SU-DHL-6 (cell line): ENCODE results near the gene PLCB2.

ENCODE experiments used
- H2AFZ ChIP-seq: fragments of 200-600 bp; sonication (generic); 2 replicates; pipeline ENCODE4 v1.6.1; 2014; ENCODE audit warnings: low read depth, mild to moderate bottlenecking, moderate library complexity, mixed read lengths, antibody characterized with exemption, low read length; ENCODE audit not compliant: severe bottlenecking
- H3F3A ChIP-seq: fragments of 200-600 bp; shearing (Covaris generic); 2 replicates; pipeline ENCODE4 v1.6.0; 2016; ENCODE audit warnings: antibody characterized with exemption, mild to moderate bottlenecking; ENCODE audit not compliant: insufficient read depth
- H3K27ac ChIP-seq: fragments of 200-600 bp; sonication (generic); 2 replicates; pipeline ENCODE4 v1.5.1; 2016; ENCODE audit warnings: low read depth, mild to moderate bottlenecking, low read length, moderate library complexity, mixed read lengths
- H3K27me3 ChIP-seq: fragments of 200-600 bp; sonication (generic), shearing (Covaris generic); 2 replicates; pipeline ENCODE4 v1.6.0; 2014; ENCODE audit warnings: mild to moderate bottlenecking, low read length
- H3K36me3 ChIP-seq: fragments of 200-600 bp; sonication (generic); 2 replicates; pipeline ENCODE4 v1.6.1; 2014; ENCODE audit warnings: mild to moderate bottlenecking, low read length, mixed read lengths
- H3K4me2 ChIP-seq: fragments of 300-600, 200-600 bp; shearing (Covaris generic), sonication (generic); 2 replicates; pipeline ENCODE4 v1.6.0; 2014; ENCODE audit warnings: low read length, low read depth, mild to moderate bottlenecking; ENCODE audit not compliant: poor library complexity, severe bottlenecking
- H3K4me3 ChIP-seq: fragments of 200-600 bp; sonication (generic); 2 replicates; pipeline ENCODE4 v1.5.1; 2014; ENCODE audit warnings: antibody characterized with exemption, low read length, mild to moderate bottlenecking, mixed read lengths; ENCODE audit not compliant: insufficient read depth, poor library complexity, severe bottlenecking
- H3K79me2 ChIP-seq: fragments of 200-600 bp; sonication (generic); 2 replicates; pipeline ENCODE4 v1.6.1; 2014; ENCODE audit warnings: mild to moderate bottlenecking, low read length, moderate library complexity; ENCODE audit not compliant: insufficient read depth
- H3K9ac ChIP-seq: fragments of 200-600 bp; sonication (generic); 2 replicates; pipeline ENCODE4 v1.7.0; 2014; ENCODE audit warnings: mild to moderate bottlenecking, low read length
- H3K9me2 ChIP-seq: fragments of 200-600 bp; sonication (generic); replicated peaks from 2 replicates; pipeline ENCODE4 v1.6.1; 2014; ENCODE audit warnings: low read length; ENCODE audit not compliant: insufficient read depth
- H3K9me3 ChIP-seq: fragments of 200-600 bp; sonication (generic); 2 replicates; pipeline ENCODE4 v1.6.1; 2014; ENCODE audit warnings: low read length, mixed read lengths; ENCODE audit not compliant: insufficient read depth
- H4K20me1 ChIP-seq: fragments of 200-600 bp; sonication (generic); 2 replicates; pipeline ENCODE4 v1.6.1; 2014; ENCODE audit warnings: low read depth, mild to moderate bottlenecking, antibody characterized with exemption, low read length, moderate library complexity, mixed read lengths
- CTCF ChIP-seq: fragments of 200-600 bp; sonication (generic); IDR thresholded peaks from one replicate; pipeline ENCODE4 v1.5.1; 2017; ENCODE audit warnings: antibody characterized with exemption, mild to moderate bottlenecking, low read length, moderate library complexity; ENCODE audit not compliant: insufficient read depth, poor library complexity, severe bottlenecking
- EZH2phosphoT487 ChIP-seq: fragments of 200-600 bp; sonication (generic), shearing (Covaris generic); conservative IDR thresholded peaks from 2 replicates; pipeline ENCODE4 v1.6.1; 2018; ENCODE audit warnings: mild to moderate bottlenecking, antibody characterized with exemption, low read length, moderate library complexity, mixed read lengths

PLCB2 gene

GRCh38 chr15:40255033-40255432 lies 52.7 kb downstream of the PLCB2 start:
- TF ChIP-seq EZH2phosphoT487: no peak
- no peak for TF ChIP-seq CTCF
- H3K36me3 ChIP-seq: no peaks in the 10 kb centered on the region
- H2AFZ ChIP-seq: no peak overlapping the region
- H3K9me3 ChIP-seq: no peaks in the 10 kb centered on the region
- H3K4me3 ChIP-seq: no peak overlapping the region
- no peak overlapping the region for H3K9ac ChIP-seq
- no peaks in the 10 kb centered on the region for H3K79me2 ChIP-seq
- H3F3A ChIP-seq: no peaks in the 10 kb centered on the region
- no peak overlapping the region for H3K27ac ChIP-seq
- H4K20me1 ChIP-seq: no peaks in the 10 kb centered on the region
- H3K4me2 ChIP-seq: no peak overlapping the region
- H3K27me3 ChIP-seq: no peaks in the 10 kb centered on the region
- no peaks in the 10 kb centered on the region for H3K9me2 ChIP-seq

DNA sequence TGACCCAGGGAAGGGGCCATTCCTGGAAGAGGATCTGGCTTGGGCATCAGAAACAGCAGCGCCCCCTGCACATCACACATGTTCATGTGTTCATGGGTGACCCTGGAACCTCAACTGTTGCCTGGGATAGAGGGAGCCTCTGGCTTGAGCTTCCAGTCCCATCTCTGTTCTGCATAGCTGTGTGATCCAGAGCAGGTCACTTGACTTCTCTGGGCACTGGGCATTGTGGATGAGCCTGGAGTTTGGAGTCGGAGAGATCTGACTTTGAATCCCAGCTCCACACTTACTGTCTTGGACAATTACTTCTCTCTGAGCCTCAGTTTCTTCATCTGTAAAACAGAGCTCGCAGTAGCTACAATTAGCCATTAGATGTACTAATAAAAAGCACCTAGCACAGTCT lies 53.3 kb downstream of the PLCB2 start:
- no peaks in the 10 kb centered on the region for H3K36me3 ChIP-seq
- no peaks in the 10 kb centered on the region for H3K79me2 ChIP-seq
- TF ChIP-seq CTCF (no peak), EZH2phosphoT487 (no peak)
- H3K9me2 ChIP-seq: no peaks in the 10 kb centered on the region
- H3K9ac ChIP-seq: no peak overlapping the region
- H3K27ac ChIP-seq: no peak overlapping the region
- no peak overlapping the region for H3K4me3 ChIP-seq
- H2AFZ ChIP-seq: no peak overlapping the region
- no peaks in the 10 kb centered on the region for H3K27me3 ChIP-seq
- H3K9me3 ChIP-seq: no peaks in the 10 kb centered on the region
- no peak overlapping the region for H3K4me2 ChIP-seq
- H3F3A ChIP-seq: no peaks in the 10 kb centered on the region
- no peaks in the 10 kb centered on the region for H4K20me1 ChIP-seq

- Histone ChIP-seq H3K9me2 (no peaks in the 10 kb centered on the region), H3K9me3 (no peaks in the 10 kb centered on the region), H3K4me3 (no peak overlapping the region), H3K27ac (no peak overlapping the region), H3K27me3 (no peaks in the 10 kb centered on the region), H3K4me2 (peak overlapping the region; percentile 17), H2AFZ (no peak overlapping the region), H3K79me2 (no peaks in the 10 kb centered on the region), H4K20me1 (no peaks in the 10 kb centered on the region), H3F3A (no peaks in the 10 kb centered on the region), H3K9ac (no peak overlapping the region), H3K36me3 (no peaks in the 10 kb centered on the region)
- TF ChIP-seq EZH2phosphoT487 (no peak), CTCF (no peak)
Measured at GRCh38 chr15:40253167-40253790, 54.5 kb downstream of the PLCB2 start.
